Esophagus (tissue), 2 donors: ENCODE results near the gene CDCA4. TPM values are rescaled to one million over a fixed set of nuclear protein-coding genes. Genes with fewer than 3 reads are reported as not detected.

Source experiments
- H3K27ac ChIP-seq, 2 donors: one replicate each; pipeline ENCODE4 v1.5.1; 2013; ENCODE audit warnings: low read depth in 2 of 2, mild to moderate bottlenecking in 2 of 2, inconsistent platforms in 1 of 2, low read length in 1 of 2, moderate library complexity in 1 of 2
- H3K27me3 ChIP-seq, 2 donors: one replicate each; pipeline ENCODE4 v1.6.1; 2013; ENCODE audit warnings: low read length in 2 of 2, control low read depth in 1 of 2, mild to moderate bottlenecking in 1 of 2; ENCODE audit not compliant: insufficient read depth in 2 of 2, control insufficient read depth in 1 of 2
- H3K36me3 ChIP-seq, 2 donors: one replicate each; pipeline ENCODE4 v1.6.1; 2013; ENCODE audit warnings: low read length in 1 of 2; ENCODE audit not compliant: control insufficient read depth in 2 of 2, insufficient read depth in 2 of 2
- H3K4me1 ChIP-seq, 2 donors: one replicate each; pipeline ENCODE4 v1.6.1; 2013; ENCODE audit warnings: low read length in 1 of 2; ENCODE audit not compliant: control insufficient read depth in 2 of 2, insufficient read depth in 2 of 2
- H3K4me3 ChIP-seq, 2 donors: one replicate each; pipeline ENCODE4 v1.5.1; 2013; ENCODE audit warnings: low read length in 2 of 2, mild to moderate bottlenecking in 2 of 2, low read depth in 1 of 2, moderate library complexity in 1 of 2
- H3K9me3 ChIP-seq, 2 donors: one replicate each; pipeline ENCODE4 v1.6.1; 2013; ENCODE audit warnings: mild to moderate bottlenecking in 2 of 2, low read depth in 1 of 2, low read length in 1 of 2, moderate library complexity in 1 of 2; ENCODE audit not compliant: control insufficient read depth in 2 of 2, insufficient read depth in 1 of 2
- WGBS, 2 donors: extraction: QIAGEN DNeasy Blood & Tissue Kit; methylation state at CpG; one replicate each; pipeline ENCODE4 v1.1.7; 2013; 5-methylcytosine and 5-hydroxymethylcytosine counted together
- polyA plus RNA-seq, 2 donors: library from polyadenylated mRNA; stranded (reverse); fragments of 200-250 nt; gene quantifications; one replicate each; pipeline ENCODE4 v1.2.3, GENCODE V29; 2013
- donor health status: healthy with polysubstance abuse.
- donor health status: Bipolar disorder and iron deficiency.

Gene CDCA4
- polyA plus RNA-seq, 2 donors: 23.5 to 24.7 TPM

- Histone ChIP-seq H3K27me3 (no peaks in the 10 kb centered on the region), H3K4me1 (no peaks in the 10 kb centered on the region), H3K27ac (peak overlapping the region in 1 of 2 donors; percentile 5), H3K9me3 (no peaks in the 10 kb centered on the region), H3K36me3 (no peaks in the 10 kb centered on the region), H3K4me3 (no peak overlapping the region)
- 28 to 32% methylated on average over 1 of the region's 1 CpG for WGBS, 2 donors
Measured at GRCh38 chr14:105026802-105027563, 6.1 kb upstream of the CDCA4 start.

GRCh38 chr14:105026033-105026785 lies 5.3 kb upstream of the CDCA4 start:
- H3K27me3 ChIP-seq: no peaks in the 10 kb centered on the region
- H3K36me3 ChIP-seq: no peaks in the 10 kb centered on the region
- H3K4me3 ChIP-seq: no peak overlapping the region
- 85 to 88% methylated on average over 16 of the region's 16 CpGs for WGBS, 2 donors
- H3K27ac ChIP-seq: no peak overlapping the region
- no peaks in the 10 kb centered on the region for H3K9me3 ChIP-seq
- H3K4me1 ChIP-seq: no peaks in the 10 kb centered on the region

GRCh38 chr14:105025429-105025828 lies 4.5 kb upstream of the CDCA4 start:
- no peaks in the 10 kb centered on the region for H3K4me1 ChIP-seq
- H3K27ac ChIP-seq: no peak overlapping the region
- H3K4me3 ChIP-seq: no peak overlapping the region
- H3K36me3 ChIP-seq: no peaks in the 10 kb centered on the region
- no peaks in the 10 kb centered on the region for H3K27me3 ChIP-seq
- H3K9me3 ChIP-seq: no peaks in the 10 kb centered on the region
- 94 to 96% methylated on average over 6 of the region's 6 CpGs for WGBS, 2 donors

- H3K4me1 ChIP-seq: peaks cover 0 to 4% of the 10 kb centered on the region in 2 donors
- no peak overlapping the region for H3K27ac ChIP-seq
- no peaks in the 10 kb centered on the region for H3K9me3 ChIP-seq
- no peaks in the 10 kb centered on the region for H3K27me3 ChIP-seq
- peaks cover 0 to 2% of the 10 kb centered on the region in 2 donors for H3K36me3 ChIP-seq
- no peak overlapping the region for H3K4me3 ChIP-seq
- 73 to 79% methylated on average over 4 of the region's 4 CpGs for WGBS, 2 donors
Measured at GRCh38 chr14:105023791-105024480, 3.1 kb upstream of the CDCA4 start.

GRCh38 chr14:105023144-105023543 lies 2.3 kb upstream of the CDCA4 start:
- no peaks in the 10 kb centered on the region for H3K27me3 ChIP-seq
- no peak overlapping the region for H3K27ac ChIP-seq
- H3K36me3 ChIP-seq: peaks cover 0 to 2% of the 10 kb centered on the region in 2 donors
- 81% methylated on average over 11 of the region's 11 CpGs for WGBS, 2 donors
- H3K4me3 ChIP-seq: no peak overlapping the region
- H3K4me1 ChIP-seq: peaks cover 0 to 8% of the 10 kb centered on the region in 2 donors
- H3K9me3 ChIP-seq: no peaks in the 10 kb centered on the region

- Histone ChIP-seq H3K27me3 (no peaks in the 10 kb centered on the region), H3K36me3 (peaks cover 0 to 2% of the 10 kb centered on the region in 2 donors), H3K4me3 (no peak overlapping the region), H3K4me1 (peaks cover 0 to 8% of the 10 kb centered on the region in 2 donors), H3K9me3 (no peaks in the 10 kb centered on the region), H3K27ac (no peak overlapping the region)
- 63 to 79% methylated on average over 2 of the region's 2 CpGs for WGBS, 2 donors
Measured at GRCh38 chr14:105022276-105022670, 1.4 kb upstream of the CDCA4 start.

- H3K9me3 ChIP-seq: no peaks in the 10 kb centered on the region
- H3K36me3 ChIP-seq: peaks cover 0 to 2% of the 10 kb centered on the region in 2 donors
- H3K4me1 ChIP-seq: peaks cover 0 to 8% of the 10 kb centered on the region in 2 donors
- peak overlapping the region; percentile 54 to 61 for H3K4me3 ChIP-seq
- H3K27me3 ChIP-seq: no peaks in the 10 kb centered on the region
- H3K27ac ChIP-seq: peak overlapping the region; percentile 89 to 95
- WGBS, 2 donors: 11% methylated on average over 20 of the region's 20 CpGs
Measured at GRCh38 chr14:105021656-105022275, 883 bp upstream of the CDCA4 start.

- peak overlapping the region; percentile 90 to 91 for H3K4me3 ChIP-seq
- H3K27ac ChIP-seq: peak overlapping the region; percentile 92 to 93
- peaks cover 0 to 14% of the 10 kb centered on the region in 2 donors for H3K4me1 ChIP-seq
- H3K36me3 ChIP-seq: peaks cover 0 to 2% of the 10 kb centered on the region in 2 donors
- 3% methylated on average over 72 to 75 of the region's 75 CpGs for WGBS, 2 donors
- H3K9me3 ChIP-seq: no peaks in the 10 kb centered on the region
- H3K27me3 ChIP-seq: no peaks in the 10 kb centered on the region
Measured at GRCh38 chr14:105019861-105020814, 745 bp downstream of the CDCA4 start.
